ENCODE measurements around the gene TTC21B. TPM values are rescaled to one million over a fixed set of nuclear protein-coding genes. Genes with fewer than 3 reads are reported as not detected.

Gene TTC21B
- total and polyA plus RNA-seq, 10 of the 15 experiments (the other 5 are each of a cell fraction or from before 2014, with no cell fraction given) = 2.7 to 22.4 (median 11.3) TPM

- SMC1A ChIA-PET (ENCODE audit: uncharacterized antibody, unreplicated experiment) = interaction anchor here (1.0 to 1.7 kb wide), 7 partner anchors 12 to 49 kb away, joined by 3 to 8 read pairs (median 4); no protein-coding TSS in a partner anchor
- Histone ChIP-seq H3K79me2 (ENCODE audit: control insufficient read depth, insufficient read depth, low read length) (no peaks in the 10 kb centered on the region), H3K36me3 (ENCODE audit: control insufficient read depth in 2 of 2, insufficient read depth in 2 of 2, low read length in 1 of 2) (no peaks in the 10 kb centered on the region; a peak in 1 of 4 replicates), H3K4me1 (ENCODE audit: control insufficient read depth, insufficient read depth, low read length) (no peaks in the 10 kb centered on the region), H4K20me1 (ENCODE audit: control insufficient read depth, insufficient read depth) (no peaks in the 10 kb centered on the region), H3K27ac (ENCODE audit: control insufficient read depth, insufficient read depth) (no peak overlapping the region), H3K9ac (ENCODE audit: control insufficient read depth, insufficient read depth, low read length) (no peak overlapping the region), H3K4me2 (ENCODE audit: control insufficient read depth, insufficient read depth) (no peak overlapping the region), H3K27me3 (replicated peaks in 1 of 2; ENCODE audit: control insufficient read depth in 2 of 2, insufficient read depth in 2 of 2, low read length in 1 of 2) (no peaks in the 10 kb centered on the region), H2AFZ (ENCODE audit: control insufficient read depth, low read depth, low read length) (no peak overlapping the region), H3K4me3 (no peak overlapping the region), H3K9me3 (replicated peaks; ENCODE audit: control insufficient read depth, insufficient read depth, low read length) (no peaks in the 10 kb centered on the region)
- DNase-seq (ENCODE audit: low read depth, low spot score) (no peak), ATAC-seq (no peak), FAIRE-seq (no peak)
- no peak for TF ChIP-seq BCL11A (IDR thresholded peaks at IDR 0.05; ENCODE audit: low read depth, low read length)
- no peak for TF ChIP-seq SMC3 (IDR thresholded peaks at IDR 0.05; ENCODE audit: borderline replicate concordance, low read length)
- no peak for TF ChIP-seq BRCA1 (IDR thresholded peaks at IDR 0.05; ENCODE audit: low read depth, low read length)
- TF ChIP-seq KAT2A (conservative IDR thresholded peaks at IDR 0.05; ENCODE audit: control insufficient read depth, low read depth, low read length) = no peak
- no peak for TF ChIP-seq SPI1 (IDR thresholded peaks at IDR 0.05; ENCODE audit: borderline replicate concordance, insufficient read depth, low read depth, low read length)
- no peak for TF ChIP-seq NKRF (conservative IDR thresholded peaks at IDR 0.05)
- no peak for TF ChIP-seq CHD2 (IDR thresholded peaks at IDR 0.05; ENCODE audit: borderline replicate concordance, low read depth, low read length)
- TF ChIP-seq TBL1XR1 (IDR thresholded peaks at IDR 0.05; ENCODE audit: low read depth, low read length) = no peak
- no peak for TF ChIP-seq ZNF687 (IDR thresholded peaks at IDR 0.05)
- TF ChIP-seq YY1 (IDR thresholded peaks at IDR 0.05; ENCODE audit: low read depth, low read length) = no peak
- TF ChIP-seq NFYA (IDR thresholded peaks at IDR 0.05; ENCODE audit: borderline replicate concordance, low read depth, low read length) = no peak
- TF ChIP-seq IRF5 (IDR thresholded peaks at IDR 0.05; ENCODE audit: borderline replicate concordance) = no peak
- TF ChIP-seq SMAD5 (IDR thresholded peaks at IDR 0.05; ENCODE audit: low read depth) = no peak
- no peak for TF ChIP-seq ATF7 (IDR thresholded peaks at IDR 0.05; ENCODE audit: low read depth)
- TF ChIP-seq CHD1 (IDR thresholded peaks at IDR 0.05; ENCODE audit: low read depth, low read length) = no peak
- no peak for TF ChIP-seq RB1 (IDR thresholded peaks at IDR 0.05; ENCODE audit: borderline replicate concordance)
- TF ChIP-seq MAX (IDR thresholded peaks at IDR 0.05; ENCODE audit: low read depth, low read length) = no peak
- no peak for TF ChIP-seq JUNB (IDR thresholded peaks at IDR 0.05)
- no peak for TF ChIP-seq HDAC6 (IDR thresholded peaks at IDR 0.05; ENCODE audit: unreplicated experiment)
- TF ChIP-seq SREBF2 (IDR thresholded peaks at IDR 0.05; ENCODE audit: low read length) = no peak
- CTCF ChIA-PET = interaction anchor here (0.6 kb wide), 1 partner anchor 1232 kb away, joined by 3 read pairs; no protein-coding TSS in a partner anchor
- in situ Hi-C loops (cut with MboI) = no loop called here
- intact Hi-C loops (cut with micrococcal nuclease; ENCODE audit: unreplicated experiment) = no loop called here
- WGBS (ENCODE audit: insufficient coverage, insufficient replicate concordance, low lambda C conversion rate, missing lambda C conversion rate) = 98% methylated on average over 5 of the region's 5 CpGs
- POLR2A ChIA-PET = interaction anchor here (1.4 kb wide), 1 partner anchor 21 kb away, joined by 4 read pairs; no protein-coding TSS in a partner anchor
- BruUV-seq (replicated peaks) = no TSS peak
- RAD21 ChIA-PET (ENCODE audit: unreplicated experiment) = no interaction called here
These were observed 50.2 kb downstream of the TTC21B start for GRCh38 chr2:165903406-165903805.

Data from GM12878 (cell line).